Right lobe of liver (tissue), 6 donors: Measurements from ENCODE around the gene CWC27. TPM values are rescaled to one million over a fixed set of nuclear protein-coding genes. Genes with fewer than 3 reads are reported as not detected.

Source experiments
- ATAC-seq, 4 donors: fragments of 200-7000 bp; cut with Tn5 transposase; one replicate each; pipeline ENCODE4 v1.9.1; 2020; ENCODE audit warnings: mild to moderate bottlenecking in 4 of 4, moderate library complexity in 4 of 4
- DNase-seq, 3 donors: peaks; one replicate each; pipeline ENCODE4 v3.0.0-alpha.2; 2020
- H3K27ac ChIP-seq, 3 donors: fragments of 200-600 bp; one replicate each; pipeline ENCODE4 v1.8.0; 2022
- H3K27me3 ChIP-seq, 2 donors: fragments of 200-600 bp; one replicate each; pipeline ENCODE4 v1.8.0; 2022
- H3K36me3 ChIP-seq, 4 donors: fragments of 200-600 bp; sonication (generic) in 1 of 4; one replicate each; pipeline versions ENCODE4 v1.5.1 to v1.8.0; 2017 to 2022; ENCODE audit warnings: control low read depth in 1 of 4
- H3K4me1 ChIP-seq, 4 donors: fragments of 200-600 bp; sonication (generic) in 1 of 4; one replicate each; pipeline versions ENCODE4 v1.5.1 to v1.8.0; 2017 to 2022; ENCODE audit warnings: control low read depth in 1 of 4
- H3K4me3 ChIP-seq, 3 donors: fragments of 200-600 bp; one replicate each; pipeline ENCODE4 v1.8.0; 2022
- H3K9me3 ChIP-seq, 4 donors: fragments of 200-600 bp; sonication (generic) in 1 of 4; one replicate each; pipeline versions ENCODE4 v1.5.1 to v1.8.0; 2017 to 2022; ENCODE audit warnings: control low read depth in 1 of 4
- POLR2A ChIP-seq: fragments of 450-650 bp; IDR thresholded peaks from one replicate; pipeline ENCODE4 v1.6.1; 2017; ENCODE audit warnings: antibody characterized with exemption, mild to moderate bottlenecking
- WGBS: methylation state at CpG from one replicate; pipeline ENCODE4 v1.1.6; 2018; ENCODE audit warnings: low coverage, low lambda C conversion rate; ENCODE audit not compliant: insufficient coverage; ENCODE audit errors: missing lambda C conversion rate; 5-methylcytosine and 5-hydroxymethylcytosine counted together
- intact Hi-C, 2 donors: fragments of 100-400 bp; cut with DNase I; formaldehyde crosslinking; loops; one replicate each; pipeline versions ENCODE4 v1.11.2 to v1.14.1; 2022
- total RNA-seq, 6 experiments: library from RNA; depleted of rRNA in 2 of 6; stranded (reverse); fragments of >200 nt in 2 of 6; fragmentation: NEBNext Ultra II Directional in 3 of 6; extraction: Animal tissue kit (Norgen Biotek cat#: 25700) in 3 of 6; gene quantifications; one replicate each; pipeline versions ENCODE4 v1.1.0 to v1.2.4, GENCODE V29; 2016 to 2023
- TF ChIP-seq, protein P1 (sequence below), 4 donors: fragments of 200-600 bp in 3 of 4; fragments of 450-650 bp in 1 of 4; IDR thresholded peaks; one replicate each; pipeline versions ENCODE4 v1.5.1 to v1.8.0; 2016 to 2022; ENCODE audit warnings: antibody characterized with exemption in 4 of 4, mild to moderate bottlenecking in 2 of 4
- donor health status: DM: no; HTN: yes; CAD: no.
- donor health status: DM: no; HTN: no; CAD: no.
- donor health status: DM: no; HTN: no; CAD: no.
- donor health status: DM: no; HTN: yes; CAD: no.
- donor health status: DM: no; HTN: yes; CAD: no.

Gene CWC27
- total RNA-seq, 6 experiments from 2014 or later = 5.8 to 7.3 (median 6.8) TPM

DNA sequence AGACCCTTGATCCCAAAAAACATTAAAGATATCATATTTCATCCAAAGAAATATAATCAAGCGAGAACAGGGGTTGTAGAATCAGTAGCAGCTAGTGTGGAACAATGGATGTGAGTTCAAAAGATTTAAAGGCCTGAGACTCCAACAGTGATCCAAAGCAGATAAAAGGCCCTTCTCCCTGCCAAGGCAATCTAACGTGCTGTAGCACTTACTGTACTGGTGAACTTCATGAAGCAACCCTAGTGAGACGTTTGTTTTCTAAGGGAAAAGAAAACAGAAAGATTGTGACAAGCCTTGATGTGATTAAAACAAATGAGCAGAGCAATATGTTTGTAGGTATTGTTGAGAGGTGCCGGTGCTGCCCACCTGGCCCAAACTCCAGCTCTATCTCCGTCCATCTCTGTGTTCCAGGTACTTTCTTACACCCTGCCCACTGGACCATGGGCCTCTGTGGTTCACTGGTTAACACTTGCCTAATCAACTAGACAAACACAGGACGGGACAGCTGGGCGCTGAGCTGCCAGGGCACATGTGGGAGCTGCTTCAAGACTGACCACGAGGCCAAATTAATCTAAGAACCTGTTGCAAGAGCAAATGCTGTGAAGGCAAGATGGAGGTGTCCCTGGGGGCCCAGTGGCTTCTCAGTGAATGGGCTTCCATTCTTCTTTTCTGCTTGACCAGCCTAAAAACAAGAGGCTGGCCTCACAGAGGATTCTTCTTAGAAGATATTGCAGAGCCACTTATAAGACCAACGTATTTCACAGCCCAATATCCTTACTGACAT is 265.5 kb downstream of the CWC27 start:
- no peak overlapping the region for H3K4me3 ChIP-seq
- H3K36me3 ChIP-seq = no peaks in the 10 kb centered on the region
- intact Hi-C loops = no loop called here
- H3K27ac ChIP-seq = peak overlapping the region in 1 of 3 donors; percentile 27
- peak in 3 of 4 donors; percentile 18 to 56 (median 20) for ATAC-seq
- H3K27me3 ChIP-seq = no peaks in the 10 kb centered on the region
- TF ChIP-seq, protein P1, sequence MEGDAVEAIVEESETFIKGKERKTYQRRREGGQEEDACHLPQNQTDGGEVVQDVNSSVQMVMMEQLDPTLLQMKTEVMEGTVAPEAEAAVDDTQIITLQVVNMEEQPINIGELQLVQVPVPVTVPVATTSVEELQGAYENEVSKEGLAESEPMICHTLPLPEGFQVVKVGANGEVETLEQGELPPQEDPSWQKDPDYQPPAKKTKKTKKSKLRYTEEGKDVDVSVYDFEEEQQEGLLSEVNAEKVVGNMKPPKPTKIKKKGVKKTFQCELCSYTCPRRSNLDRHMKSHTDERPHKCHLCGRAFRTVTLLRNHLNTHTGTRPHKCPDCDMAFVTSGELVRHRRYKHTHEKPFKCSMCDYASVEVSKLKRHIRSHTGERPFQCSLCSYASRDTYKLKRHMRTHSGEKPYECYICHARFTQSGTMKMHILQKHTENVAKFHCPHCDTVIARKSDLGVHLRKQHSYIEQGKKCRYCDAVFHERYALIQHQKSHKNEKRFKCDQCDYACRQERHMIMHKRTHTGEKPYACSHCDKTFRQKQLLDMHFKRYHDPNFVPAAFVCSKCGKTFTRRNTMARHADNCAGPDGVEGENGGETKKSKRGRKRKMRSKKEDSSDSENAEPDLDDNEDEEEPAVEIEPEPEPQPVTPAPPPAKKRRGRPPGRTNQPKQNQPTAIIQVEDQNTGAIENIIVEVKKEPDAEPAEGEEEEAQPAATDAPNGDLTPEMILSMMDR (IDR thresholded peaks at IDR 0.05) = no peak
- no peak for TF ChIP-seq POLR2A
- peaks cover 0 to 10% (median 0%) of the 10 kb centered on the region in 4 donors for H3K4me1 ChIP-seq
- no peaks in the 10 kb centered on the region for H3K9me3 ChIP-seq
- 43% methylated on average over 7 of the region's 9 CpGs for WGBS
- peak; percentile 30 to 59 (median 52) for DNase-seq

DNA sequence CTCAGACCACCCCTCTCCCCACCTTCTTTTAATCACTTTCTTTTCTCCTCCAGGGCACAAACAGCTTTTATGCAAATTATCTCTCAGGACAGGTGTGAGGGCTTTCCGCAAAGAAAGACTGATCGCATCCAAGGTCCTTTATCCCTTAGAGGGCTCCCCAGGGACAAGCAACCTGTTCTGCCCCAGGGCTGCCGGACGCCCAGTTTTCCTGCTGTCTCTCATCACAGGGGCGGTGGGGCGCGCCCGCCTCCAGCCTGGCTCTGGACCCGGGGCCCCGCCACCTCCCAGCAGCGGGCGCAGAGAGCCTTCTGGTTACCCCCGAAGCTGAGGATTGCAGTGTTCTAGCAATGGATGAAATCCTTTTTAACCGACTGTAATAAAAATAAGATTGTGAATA is 266.1 kb downstream of the CWC27 start:
- 80% methylated on average over 8 of the region's 14 CpGs for WGBS
- peaks cover 0 to 10% (median 0%) of the 10 kb centered on the region in 4 donors for H3K4me1 ChIP-seq
- no peaks in the 10 kb centered on the region for H3K36me3 ChIP-seq
- H3K9me3 ChIP-seq = no peaks in the 10 kb centered on the region
- no peaks in the 10 kb centered on the region for H3K27me3 ChIP-seq
- TF ChIP-seq, protein P1 (IDR thresholded peaks at IDR 0.05) = no peak
- no peak for TF ChIP-seq POLR2A
- peak overlapping the region in 2 of 3 donors; percentile 66 to 75 for H3K4me3 ChIP-seq
- intact Hi-C loops = no loop called here
- no peak for ATAC-seq
- no peak for DNase-seq
- peak overlapping the region; percentile 87 to 91 (median 91) for H3K27ac ChIP-seq

DNA sequence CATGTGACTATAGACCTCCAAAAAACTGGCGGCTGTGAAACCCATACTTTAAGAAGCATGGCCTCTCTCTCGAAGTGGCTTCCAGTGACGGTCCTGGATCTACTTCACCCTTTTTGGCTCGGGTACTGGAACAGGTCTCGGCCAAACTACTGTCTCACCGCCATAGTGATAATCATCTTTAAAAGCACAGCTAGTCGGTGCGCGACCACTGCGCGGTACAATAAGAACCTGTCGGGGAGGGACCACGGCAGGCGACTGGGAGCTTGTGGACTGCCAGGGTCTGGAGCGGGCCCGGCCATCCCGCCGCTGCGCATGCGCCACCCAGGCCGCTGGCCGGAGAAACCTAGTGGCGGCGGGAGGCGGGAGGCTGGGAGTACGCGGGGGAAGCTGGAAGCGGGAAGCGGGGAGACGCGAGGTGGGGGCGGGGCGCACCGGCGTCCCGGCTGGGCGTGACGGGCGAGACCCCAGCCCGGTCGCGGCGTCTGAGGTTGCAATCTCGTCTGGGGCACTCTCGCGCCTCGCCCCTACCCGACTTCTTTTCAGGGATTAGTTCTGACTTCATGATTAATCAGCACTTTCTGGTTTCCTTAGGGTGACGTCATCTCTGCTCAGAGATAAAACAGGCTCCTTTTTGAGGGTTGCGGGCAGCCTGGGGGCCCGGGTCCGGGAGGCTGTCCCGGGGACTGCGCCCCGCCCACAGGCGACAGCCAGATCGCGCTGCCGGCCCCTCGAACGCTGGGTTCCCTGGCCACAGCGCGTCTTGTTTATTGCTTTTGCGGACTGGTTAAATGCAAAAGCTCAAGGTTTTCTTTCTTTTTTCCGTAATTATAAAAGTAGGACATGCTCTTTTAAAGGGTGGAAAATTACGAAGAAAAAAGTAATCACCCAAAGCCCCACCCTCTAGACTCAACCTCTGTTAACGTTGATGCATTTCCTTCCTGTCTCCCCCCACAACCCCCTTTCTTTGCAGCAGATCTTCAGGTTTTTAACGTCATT is 266.8 kb downstream of the CWC27 start:
- peak overlapping the region; percentile 87 to 91 (median 91) for H3K27ac ChIP-seq
- no peaks in the 10 kb centered on the region for H3K9me3 ChIP-seq
- DNase-seq = peak; percentile 91 to 92 (median 91)
- intact Hi-C loops = no loop called here
- WGBS = under 1% methylated on average over 42 of the region's 68 CpGs
- ATAC-seq = peak; percentile 94 to 96 (median 96)
- no peaks in the 10 kb centered on the region for H3K27me3 ChIP-seq
- peak overlapping the region; percentile 60 to 75 (median 66) for H3K4me3 ChIP-seq
- peaks cover 0 to 10% (median 0%) of the 10 kb centered on the region in 4 donors for H3K4me1 ChIP-seq
- peak; percentile 68 for TF ChIP-seq POLR2A
- TF ChIP-seq, protein P1 (IDR thresholded peaks at IDR 0.05) = peak in 1 of 4 donors; percentile 17
- H3K36me3 ChIP-seq = no peaks in the 10 kb centered on the region
